K562 (cell line): ENCODE data around the gene ARHGAP35. TPM values are rescaled to one million over a fixed set of nuclear protein-coding genes. Genes with fewer than 3 reads are reported as not detected.

Experiments
- E2F6 ChIP-seq, 2 experiments: IDR thresholded peaks; 2 replicates each; pipeline ENCODE4 v1.6.1; 2011; ENCODE audit warnings: borderline replicate concordance in 1 of 2, control low read depth in 1 of 2, low read depth in 1 of 2, low read length in 1 of 2, mild to moderate bottlenecking in 1 of 2, mixed read lengths in 1 of 2, moderate library complexity in 1 of 2; ENCODE audit not compliant: insufficient read depth in 1 of 2, insufficient read length in 1 of 2, poor library complexity in 1 of 2, severe bottlenecking in 1 of 2; ENCODE audit errors: extremely low read depth in 1 of 2
- ETS2 ChIP-seq: IDR thresholded peaks from 2 replicates; pipeline ENCODE4 v1.6.1; 2016; ENCODE audit warnings: borderline replicate concordance, missing genetic modification characterization, mild to moderate bottlenecking, moderate library complexity, missing compliant biosample characterization; ENCODE audit not compliant: poor library complexity, severe bottlenecking
- LCOR ChIP-seq: sonication (generic); formaldehyde crosslinking; IDR thresholded peaks from 2 replicates; pipeline ENCODE4 v1.8.0; 2022; ENCODE audit warnings: mild to moderate bottlenecking, missing genetic modification reagents
- PBX2 ChIP-seq, 2 experiments: IDR thresholded peaks in 1 of 2; conservative IDR thresholded peaks in 1 of 2; 2 replicates each; pipeline ENCODE4 v1.6.1; 2016; ENCODE audit warnings: low read depth in 2 of 2, mild to moderate bottlenecking in 1 of 2, missing compliant biosample characterization in 1 of 2, missing genetic modification characterization in 1 of 2, moderate library complexity in 1 of 2
- ZC3H8 ChIP-seq: fragments of 450-650 bp; IDR thresholded peaks from 2 replicates; pipeline ENCODE4 v1.6.1; 2017
- ZKSCAN8 ChIP-seq: fragments of 200-800 bp; sonication (Bioruptor generic); IDR thresholded peaks from 2 replicates; pipeline ENCODE4 v1.6.1; 2016; ENCODE audit warnings: missing genetic modification characterization, missing compliant biosample characterization
- ZNF263 ChIP-seq: sonication (generic); formaldehyde crosslinking; IDR thresholded peaks from 2 replicates; pipeline ENCODE4 v1.8.0; 2022; ENCODE audit warnings: mild to moderate bottlenecking, missing genetic modification reagents, borderline replicate concordance
- ZNF395 ChIP-seq: fragments of 200-800 bp; sonication (Bioruptor generic); IDR thresholded peaks from 2 replicates; pipeline ENCODE4 v1.6.1; 2017; ENCODE audit warnings: missing genetic modification characterization, missing compliant biosample characterization
- ZNF76 ChIP-seq: fragments of 250-450 bp; sonication (Bioruptor Pico); IDR thresholded peaks from 2 replicates; pipeline ENCODE4 v1.4.0; 2020; ENCODE audit warnings: mild to moderate bottlenecking, moderate library complexity, borderline replicate concordance
- polyA plus RNA-seq, 8 experiments: library from polyadenylated mRNA; depleted of rRNA in 4 of 8; stranded (reverse) in 5 of 8; unstranded in 3 of 8; fragments of >200 nt; fragmentation: Nextera tagmentation in 2 of 8; fragmentation: Illumina TruSeq in 1 of 8; extraction: Ambion mirVana in 2 of 8; extraction: Trizol in 1 of 8; gene quantifications; 2 replicates each; pipeline versions ENCODE4 v1.2.1 to v1.2.3, GENCODE V29; 2011 to 2014; ENCODE audit warnings: inconsistent platforms in 1 of 8, missing spikeins in 1 of 8
- total RNA-seq, 7 experiments: library from RNA; depleted of rRNA in 6 of 7; stranded (reverse); fragments of >200 nt in 6 of 7; fragmentation: Illumina TruSeq in 2 of 7; extraction: Trizol in 2 of 7; gene quantifications; 2 replicates each; pipeline versions ENCODE4 v1.2.1 to v1.2.3, GENCODE V29; 2011 to 2021; ENCODE audit warnings: low replicate concordance in 1 of 7
- TF ChIP-seq, protein P1 (sequence below): fragments of 450-650 bp; IDR thresholded peaks from 2 replicates; pipeline ENCODE4 v1.6.1; 2017; ENCODE audit warnings: antibody characterized with exemption, mild to moderate bottlenecking

ARHGAP35 gene
- total and polyA plus RNA-seq, 9 of the 15 experiments (the other 6 are each of a cell fraction or from before 2014, with no cell fraction given) = 0.27 to 26.4 (median 10.2) TPM

DNA sequence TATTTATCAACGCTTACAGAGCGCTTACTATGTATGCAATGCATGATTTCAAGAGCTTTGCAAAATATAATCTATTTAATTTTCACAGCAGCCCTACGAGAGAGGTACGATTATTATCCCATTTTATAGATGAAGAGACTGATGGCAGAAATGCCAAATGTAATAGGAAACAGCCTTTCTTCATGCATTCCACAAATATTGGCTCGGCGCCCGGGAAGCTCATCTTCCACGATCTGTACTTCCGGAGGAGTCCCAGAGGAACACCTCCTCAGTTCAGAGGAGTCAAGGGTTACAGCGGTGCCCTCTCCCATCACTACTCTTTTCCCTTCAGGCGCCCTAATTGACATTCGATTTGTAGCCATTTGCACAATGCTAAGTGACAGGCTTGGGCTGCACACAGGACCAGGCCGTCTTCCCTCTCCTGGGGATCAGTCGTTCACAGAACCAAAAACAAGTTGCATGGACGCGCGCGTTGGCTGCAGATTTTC, 1.1 kb upstream of the ARHGAP35 start (continued):
- TF ChIP-seq ETS2 (tag) (no peak), ZKSCAN8 (CRISPR knock-in tag) (no peak), ZNF263 (peak; percentile 58; the same call in 1 of the 2 replicates), ZNF395 (0 out of 2 replicates have a peak, but pooled peaks have one; percentile 6), LCOR (CRISPR knock-in tag) (no peak), ZNF76 (CRISPR knock-in tag) (no peak), ZC3H8 (no peak), PBX2 (CRISPR knock-in tag; IDR thresholded peaks at IDR 0.05; ENCODE audit: low read depth) (no peak), PBX2 (tag; conservative IDR thresholded peaks at IDR 0.05; ENCODE audit: low read depth) (0 out of 2 replicates have a peak, but pooled peaks have one; percentile 23), E2F6 (IDR thresholded peaks at IDR 0.05; ENCODE audit: borderline replicate concordance in 1 of 2, extremely low read depth in 1 of 2, insufficient read depth in 1 of 2, insufficient read length in 1 of 2, low read depth in 1 of 2, low read length in 1 of 2, poor library complexity in 1 of 2, severe bottlenecking in 1 of 2) (no peak)
- TF ChIP-seq, protein P1, sequence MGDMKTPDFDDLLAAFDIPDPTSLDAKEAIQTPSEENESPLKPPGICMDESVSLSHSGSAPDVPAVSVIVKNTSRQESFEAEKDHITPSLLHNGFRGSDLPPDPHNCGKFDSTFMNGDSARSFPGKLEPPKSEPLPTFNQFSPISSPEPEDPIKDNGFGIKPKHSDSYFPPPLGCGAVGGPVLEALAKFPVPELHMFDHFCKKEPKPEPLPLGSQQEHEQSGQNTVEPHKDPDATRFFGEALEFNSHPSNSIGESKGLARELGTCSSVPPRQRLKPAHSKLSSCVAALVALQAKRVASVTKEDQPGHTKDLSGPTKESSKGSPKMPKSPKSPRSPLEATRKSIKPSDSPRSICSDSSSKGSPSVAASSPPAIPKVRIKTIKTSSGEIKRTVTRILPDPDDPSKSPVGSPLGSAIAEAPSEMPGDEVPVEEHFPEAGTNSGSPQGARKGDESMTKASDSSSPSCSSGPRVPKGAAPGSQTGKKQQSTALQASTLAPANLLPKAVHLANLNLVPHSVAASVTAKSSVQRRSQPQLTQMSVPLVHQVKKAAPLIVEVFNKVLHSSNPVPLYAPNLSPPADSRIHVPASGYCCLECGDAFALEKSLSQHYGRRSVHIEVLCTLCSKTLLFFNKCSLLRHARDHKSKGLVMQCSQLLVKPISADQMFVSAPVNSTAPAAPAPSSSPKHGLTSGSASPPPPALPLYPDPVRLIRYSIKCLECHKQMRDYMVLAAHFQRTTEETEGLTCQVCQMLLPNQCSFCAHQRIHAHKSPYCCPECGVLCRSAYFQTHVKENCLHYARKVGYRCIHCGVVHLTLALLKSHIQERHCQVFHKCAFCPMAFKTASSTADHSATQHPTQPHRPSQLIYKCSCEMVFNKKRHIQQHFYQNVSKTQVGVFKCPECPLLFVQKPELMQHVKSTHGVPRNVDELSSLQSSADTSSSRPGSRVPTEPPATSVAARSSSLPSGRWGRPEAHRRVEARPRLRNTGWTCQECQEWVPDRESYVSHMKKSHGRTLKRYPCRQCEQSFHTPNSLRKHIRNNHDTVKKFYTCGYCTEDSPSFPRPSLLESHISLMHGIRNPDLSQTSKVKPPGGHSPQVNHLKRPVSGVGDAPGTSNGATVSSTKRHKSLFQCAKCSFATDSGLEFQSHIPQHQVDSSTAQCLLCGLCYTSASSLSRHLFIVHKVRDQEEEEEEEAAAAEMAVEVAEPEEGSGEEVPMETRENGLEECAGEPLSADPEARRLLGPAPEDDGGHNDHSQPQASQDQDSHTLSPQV = peak; percentile 77; the same call in 1 of the 2 replicates
